GM18517 (cell line): ENCODE results near the gene FARP1.

Experiments used
- ATAC-seq: cut with Tn5 transposase; IDR thresholded peaks from one replicate; pipeline ENCODE4 v1.9.1; 2021; ENCODE audit warnings: mild to moderate bottlenecking, moderate library complexity; ENCODE audit not compliant: unreplicated experiment

The FARP1 gene

GRCh38 chr13:98327371-98328270 is 184.7 kb downstream of the FARP1 start:
- no peak for ATAC-seq

GRCh38 chr13:98328511-98328910 is 185.6 kb downstream of the FARP1 start:
- no peak for ATAC-seq

- ATAC-seq = no peak
These were observed 189.3 kb downstream of the FARP1 start for GRCh38 chr13:98332222-98332621.

GRCh38 chr13:98332691-98333090 is 189.8 kb downstream of the FARP1 start:
- no peak for ATAC-seq

- ATAC-seq = no peak
These were observed 190.6 kb downstream of the FARP1 start for GRCh38 chr13:98333486-98333885.

- ATAC-seq = no peak
These were observed 191.8 kb downstream of the FARP1 start for GRCh38 chr13:98334620-98335205.

- no peak for ATAC-seq
These were observed 192.8 kb downstream of the FARP1 start for GRCh38 chr13:98335721-98336120.

GRCh38 chr13:98338310-98338709 is 195.4 kb downstream of the FARP1 start:
- no peak for ATAC-seq

- no peak for ATAC-seq
These were observed 197.0 kb downstream of the FARP1 start for GRCh38 chr13:98339684-98340425.

GRCh38 chr13:98342953-98343352 is 200.1 kb downstream of the FARP1 start:
- no peak for ATAC-seq

- ATAC-seq = no peak
These were observed 200.6 kb downstream of the FARP1 start for GRCh38 chr13:98343461-98343860.

- ATAC-seq = no peak
These were observed 201.5 kb downstream of the FARP1 start for GRCh38 chr13:98344392-98344791.

GRCh38 chr13:98345107-98345935 is 202.4 kb downstream of the FARP1 start:
- ATAC-seq = no peak

- no peak for ATAC-seq
These were observed 204.2 kb downstream of the FARP1 start for GRCh38 chr13:98346904-98347636.

GRCh38 chr13:98347756-98348155 is 204.9 kb downstream of the FARP1 start:
- no peak for ATAC-seq

GRCh38 chr13:98348466-98349200 is 205.7 kb downstream of the FARP1 start:
- ATAC-seq = no peak

- ATAC-seq = no peak
These were observed 206.9 kb downstream of the FARP1 start for GRCh38 chr13:98349731-98350305.

GRCh38 chr13:98350746-98351330 is 207.9 kb downstream of the FARP1 start:
- ATAC-seq = no peak

- no peak for ATAC-seq
These were observed 208.7 kb downstream of the FARP1 start for GRCh38 chr13:98351636-98352035.
